Endothelial cell of umbilical vein (primary cell): ENCODE measurements around the gene PVR. TPM values are rescaled to one million over a fixed set of nuclear protein-coding genes. Genes with fewer than 3 reads are reported as not detected.

Experiments used
- BruUV-seq: library from RNA; stranded (reverse); fragments of 400-500 nt; replicated peaks from 2 replicates; lab custom pipeline; 2021; lab: Mats Ljungman, UMichigan
- CTCF ChIA-PET: fragments of 300-600, 350-600 bp; sonication (Branson Sonifier 250); formaldehyde crosslinking; loops from one replicate; lab custom pipeline; 2021; ENCODE audit warnings: antibody characterized with exemption, inconsistent platforms; lab: Charles Lee
- POLR2A ChIA-PET: fragments of 300-600, 350-600 bp; sonication (Branson Sonifier 250); formaldehyde crosslinking; loops from one replicate; lab custom pipeline; 2021; ENCODE audit warnings: antibody characterized with exemption, inconsistent platforms; lab: Charles Lee
- DNase-seq: peaks from one replicate; pipeline ENCODE4 v3.0.0-alpha.2; 2011; ENCODE audit warnings: low read depth, low spot score
- FAIRE-seq: peaks from 2 replicates; lab custom pipeline; 2011; peaks lifted over from hg19 to GRCh38; lab: Jason Lieb, UNC
- H2AFZ ChIP-seq: 2 replicates; pipeline ENCODE4 v1.6.0; 2012; ENCODE audit warnings: low read depth, low read length, control low read depth, inconsistent platforms
- H3K27ac ChIP-seq: 2 replicates; pipeline ENCODE4 v1.5.1; 2011; ENCODE audit warnings: low read depth, mild to moderate bottlenecking, control low read depth, low read length, moderate library complexity; ENCODE audit not compliant: insufficient read depth
- H3K27me3 ChIP-seq, 2 experiments: 2 replicates each; pipeline versions ENCODE4 v1.6.0 to v1.6.1; 2011; ENCODE audit warnings: low read length in 2 of 2, mixed read lengths in 1 of 2; ENCODE audit not compliant: control insufficient read depth in 2 of 2, insufficient read depth in 2 of 2
- H3K36me3 ChIP-seq, 2 experiments: 2 replicates in 1 of 2; 3 replicates in 1 of 2; pipeline ENCODE4 v1.5.1; 2011; ENCODE audit warnings: low read length in 2 of 2, mild to moderate bottlenecking in 1 of 2, moderate library complexity in 1 of 2; ENCODE audit not compliant: control insufficient read depth in 2 of 2, insufficient read depth in 2 of 2; ENCODE audit errors: extremely low read depth in 1 of 2
- H3K4me1 ChIP-seq: 3 replicates; pipeline ENCODE4 v1.5.1; 2011; ENCODE audit warnings: mild to moderate bottlenecking, low read length; ENCODE audit not compliant: control insufficient read depth, insufficient read depth; ENCODE audit errors: extremely low read depth
- H3K4me2 ChIP-seq: 2 replicates; pipeline ENCODE4 v1.6.1; 2011; ENCODE audit warnings: low read length, control low read depth, mixed read lengths; ENCODE audit not compliant: insufficient read depth
- H3K4me3 ChIP-seq, 3 experiments: fragments of 200-600 bp in 1 of 3; sonication (generic), shearing (Covaris generic) in 1 of 3; replicated peaks in 1 of 3; 2 replicates each; pipeline ENCODE4 v1.5.1; 2011 to 2016; ENCODE audit warnings: control low read depth in 3 of 3, low read length in 3 of 3, mild to moderate bottlenecking in 2 of 3, inconsistent platforms in 1 of 3, low read depth in 1 of 3, moderate library complexity in 1 of 3; ENCODE audit not compliant: insufficient read depth in 1 of 3
- H3K79me2 ChIP-seq: 2 replicates; pipeline ENCODE4 v1.6.0; 2012; ENCODE audit warnings: low read length, inconsistent platforms; ENCODE audit not compliant: control insufficient read depth, insufficient read depth
- H3K9ac ChIP-seq: replicated peaks from 2 replicates; pipeline ENCODE3; 2011; ENCODE audit warnings: low read length, control low read depth; ENCODE audit not compliant: insufficient read depth; ENCODE audit errors: extremely low read depth
- H3K9me1 ChIP-seq: replicated peaks from 3 replicates; pipeline ENCODE4 v1.6.0; 2011; ENCODE audit warnings: mild to moderate bottlenecking, low read length; ENCODE audit not compliant: control insufficient read depth, insufficient read depth; ENCODE audit errors: extremely low read depth
- H3K9me3 ChIP-seq: replicated peaks from 2 replicates; pipeline ENCODE4 v1.5.1; 2012; ENCODE audit warnings: low read length, inconsistent platforms; ENCODE audit not compliant: control insufficient read depth, insufficient read depth
- H4K20me1 ChIP-seq: replicated peaks from 2 replicates; pipeline ENCODE3; 2011; ENCODE audit warnings: mild to moderate bottlenecking, low read length; ENCODE audit not compliant: control insufficient read depth, insufficient read depth; ENCODE audit errors: extremely low read depth
- CTCF ChIP-seq, 2 donors: IDR thresholded peaks; 1 replicate in 1 of 2; 2 replicates in 1 of 2; pipeline ENCODE4 v1.5.1; 2011; ENCODE audit warnings: low read length in 2 of 2, mild to moderate bottlenecking in 2 of 2, moderate library complexity in 2 of 2, control low read depth in 1 of 2, inconsistent platforms in 1 of 2, low read depth in 1 of 2; ENCODE audit not compliant: insufficient read depth in 1 of 2; ENCODE audit errors: extremely low read depth in 1 of 2
- EZH2 ChIP-seq: IDR thresholded peaks from 2 replicates; pipeline ENCODE4 v1.6.1; 2012; ENCODE audit warnings: borderline replicate concordance, low read depth, mild to moderate bottlenecking, moderate library complexity, low read length, inconsistent platforms; ENCODE audit not compliant: severe bottlenecking
- FOS ChIP-seq: IDR thresholded peaks from 2 replicates; pipeline ENCODE4 v1.6.1; 2011; ENCODE audit warnings: mild to moderate bottlenecking, low read length, moderate library complexity, borderline replicate concordance; ENCODE audit not compliant: insufficient read depth
- GATA2 ChIP-seq: IDR thresholded peaks from 2 replicates; pipeline ENCODE4 v1.7.0; 2011; ENCODE audit warnings: low read depth, mild to moderate bottlenecking, moderate library complexity, mixed read lengths, low read length; ENCODE audit not compliant: insufficient read length, insufficient read depth
- JUN ChIP-seq: IDR thresholded peaks from 2 replicates; pipeline ENCODE4 v1.6.1; 2011; ENCODE audit warnings: borderline replicate concordance, low read depth; ENCODE audit not compliant: insufficient read length, insufficient read depth
- MAX ChIP-seq: IDR thresholded peaks from 2 replicates; pipeline ENCODE4 v1.6.1; 2011; ENCODE audit not compliant: insufficient read depth, insufficient read length
- MYC ChIP-seq: IDR thresholded peaks from one replicate; pipeline ENCODE4 v1.6.1; 2011; ENCODE audit warnings: mild to moderate bottlenecking, low read depth, low read length
- POLR2AphosphoS5 ChIP-seq: IDR thresholded peaks from 2 replicates; pipeline ENCODE4 v1.6.1; 2012; ENCODE audit warnings: low read depth, mild to moderate bottlenecking, control low read depth, low read length, moderate library complexity; ENCODE audit not compliant: insufficient read depth
- dilution Hi-C: fragments of 300-500 bp; cut with MboI; formaldehyde crosslinking; loops from one replicate; pipeline ENCODE4 v1.15.0; 2019; ENCODE audit warnings: low sequenced_read_pairs; ENCODE audit not compliant: extremely low pct_ligation_motif_present
- intact Hi-C: fragments of 100-400 bp; cut with micrococcal nuclease; formaldehyde crosslinking; loops from one replicate; pipeline ENCODE4 v1.10.0; 2022
- polyA plus RNA-seq, 4 experiments: library from polyadenylated mRNA; depleted of rRNA in 3 of 4; stranded (reverse) in 3 of 4; unstranded in 1 of 4; fragments of >200 nt; gene quantifications; 2 replicates each; pipeline versions ENCODE4 v1.2.1 to v1.2.3, GENCODE V29; 2011 to 2012; ENCODE audit warnings: missing spikeins in 1 of 4
- total RNA-seq: library from RNA; stranded (reverse); gene quantifications from 2 replicates; pipeline ENCODE4 v1.2.3, GENCODE V29; 2021

Gene PVR
- total and polyA plus RNA-seq, 2 donors (not counting 3 experiments of a cell fraction or from before 2014, with no cell fraction given) = 133 to 226 TPM

GRCh38 chr19:44697670-44698034, 53.9 kb downstream of the PVR start:
- CTCF ChIA-PET = no interaction called here
- no peaks in the 10 kb centered on the region for H3K9me1 ChIP-seq
- H3K79me2 ChIP-seq = no peaks in the 10 kb centered on the region
- no peaks in the 10 kb centered on the region for H3K9me3 ChIP-seq
- DNase-seq = no peak
- dilution Hi-C loops (no loop called here), intact Hi-C loops (no loop called here)
- TF ChIP-seq POLR2AphosphoS5 (no peak), MYC (no peak), GATA2 (no peak), FOS (no peak), JUN (no peak), EZH2 (no peak), MAX (no peak), CTCF (IDR thresholded peaks at IDR 0.05; ENCODE audit: extremely low read depth in 1 of 2, insufficient read depth in 1 of 2, low read depth in 1 of 2, low read length in 2 of 2) (no peak)
- POLR2A ChIA-PET = no interaction called here
- no peak overlapping the region for H3K4me3 ChIP-seq
- no TSS peak for BruUV-seq
- H3K4me2 ChIP-seq = no peak overlapping the region
- H3K27me3 ChIP-seq = no peaks in the 10 kb centered on the region
- H3K4me1 ChIP-seq = peaks cover 10% of the 10 kb centered on the region
- no peaks in the 10 kb centered on the region for H3K36me3 ChIP-seq
- H4K20me1 ChIP-seq = no peaks in the 10 kb centered on the region
- no peak overlapping the region for H3K9ac ChIP-seq
- FAIRE-seq = no peak
- H2AFZ ChIP-seq = no peak overlapping the region
- no peak overlapping the region for H3K27ac ChIP-seq
